Measurements from ENCODE around the gene SRSF1.
A peak's percentile ranks its signal among the peaks of the same experiment; 100 is the strongest.

Gene SRSF1

GRCh38 chr17:57994436-57994835, 12.6 kb downstream of the SRSF1 start:
- H3K4me3 ChIP-seq (ENCODE audit: low read length, poor library complexity, severe bottlenecking), result no peak overlapping the region
- H3K9ac ChIP-seq (ENCODE audit: low read depth, low read length, poor library complexity, severe bottlenecking), result no peak overlapping the region
- H3K36me3 ChIP-seq (ENCODE audit: insufficient read depth, low read length), result peaks cover 21% of the 10 kb centered on the region; the same call in 1 of the 2 replicates
- no peaks in the 10 kb centered on the region for H3F3A ChIP-seq (ENCODE audit: low read depth)
- peaks cover 17% of the 10 kb centered on the region for H3K4me1 ChIP-seq (ENCODE audit: insufficient read depth, low read length, poor library complexity, severe bottlenecking)
- peaks cover 11% of the 10 kb centered on the region for H3K79me2 ChIP-seq (ENCODE audit: insufficient read depth, low read length)
- H3K4me2 ChIP-seq (ENCODE audit: low read depth, low read length, poor library complexity, severe bottlenecking), result no peak overlapping the region
- H4K20me1 ChIP-seq (ENCODE audit: insufficient read depth, low read length, poor library complexity, severe bottlenecking), result peaks cover 4% of the 10 kb centered on the region
- H3K27me3 ChIP-seq (ENCODE audit: insufficient read depth, low read length, poor library complexity, severe bottlenecking), result no peaks in the 10 kb centered on the region
- H3K9me3 ChIP-seq (ENCODE audit: insufficient read depth, low read depth, low read length), result no peaks in the 10 kb centered on the region
- no peak overlapping the region for H2AFZ ChIP-seq (ENCODE audit: low read length)
- no peaks in the 10 kb centered on the region for H3K9me2 ChIP-seq (replicated peaks; ENCODE audit: low read depth, low read length)
- TF ChIP-seq EZH2phosphoT487 (IDR thresholded peaks at IDR 0.05; ENCODE audit: borderline replicate concordance) (no peak), CTCF (conservative IDR thresholded peaks at IDR 0.05; ENCODE audit: low read length) (no peak)

GRCh38 chr17:57993471-57994365, 13.3 kb downstream of the SRSF1 start:
- peak overlapping the region; percentile 27 for H3K4me2 ChIP-seq (ENCODE audit: low read depth, low read length, poor library complexity, severe bottlenecking)
- H3K4me1 ChIP-seq (ENCODE audit: insufficient read depth, low read length, poor library complexity, severe bottlenecking), result peaks cover 20% of the 10 kb centered on the region
- H3K9ac ChIP-seq (ENCODE audit: low read depth, low read length, poor library complexity, severe bottlenecking), result no peak overlapping the region
- H3K27me3 ChIP-seq (ENCODE audit: insufficient read depth, low read length, poor library complexity, severe bottlenecking), result no peaks in the 10 kb centered on the region
- peaks cover 8% of the 10 kb centered on the region; the same call in 1 of the 2 replicates for H3K79me2 ChIP-seq (ENCODE audit: insufficient read depth, low read length)
- TF ChIP-seq CTCF (conservative IDR thresholded peaks at IDR 0.05; ENCODE audit: low read length), result no peak
- TF ChIP-seq EZH2phosphoT487 (IDR thresholded peaks at IDR 0.05; ENCODE audit: borderline replicate concordance), result no peak
- peaks cover 14% of the 10 kb centered on the region; the same call in 1 of the 2 replicates for H3K36me3 ChIP-seq (ENCODE audit: insufficient read depth, low read length)
- no peaks in the 10 kb centered on the region for H4K20me1 ChIP-seq (ENCODE audit: insufficient read depth, low read length, poor library complexity, severe bottlenecking)
- H3K9me3 ChIP-seq (ENCODE audit: insufficient read depth, low read depth, low read length), result no peaks in the 10 kb centered on the region
- no peaks in the 10 kb centered on the region for H3F3A ChIP-seq (ENCODE audit: low read depth)
- H3K9me2 ChIP-seq (replicated peaks; ENCODE audit: low read depth, low read length), result no peaks in the 10 kb centered on the region
- H2AFZ ChIP-seq (ENCODE audit: low read length), result no peak overlapping the region
- H3K4me3 ChIP-seq (ENCODE audit: low read length, poor library complexity, severe bottlenecking), result no peak overlapping the region

GRCh38 chr17:57991537-57991936, 15.5 kb downstream of the SRSF1 start:
- TF ChIP-seq EZH2phosphoT487 (IDR thresholded peaks at IDR 0.05; ENCODE audit: borderline replicate concordance) (no peak), CTCF (conservative IDR thresholded peaks at IDR 0.05; ENCODE audit: low read length) (no peak)
- Histone ChIP-seq H3K9me2 (replicated peaks; ENCODE audit: low read depth, low read length) (no peaks in the 10 kb centered on the region), H3K36me3 (ENCODE audit: insufficient read depth, low read length) (no peaks in the 10 kb centered on the region), H3K27me3 (ENCODE audit: insufficient read depth, low read length, poor library complexity, severe bottlenecking) (no peaks in the 10 kb centered on the region), H2AFZ (ENCODE audit: low read length) (no peak overlapping the region), H3F3A (ENCODE audit: low read depth) (no peaks in the 10 kb centered on the region), H3K4me2 (ENCODE audit: low read depth, low read length, poor library complexity, severe bottlenecking) (no peak overlapping the region), H3K9me3 (ENCODE audit: insufficient read depth, low read depth, low read length) (no peaks in the 10 kb centered on the region), H3K4me3 (ENCODE audit: low read length, poor library complexity, severe bottlenecking) (no peak overlapping the region), H3K9ac (ENCODE audit: low read depth, low read length, poor library complexity, severe bottlenecking) (no peak overlapping the region), H4K20me1 (ENCODE audit: insufficient read depth, low read length, poor library complexity, severe bottlenecking) (peaks cover 12% of the 10 kb centered on the region), H3K4me1 (ENCODE audit: insufficient read depth, low read length, poor library complexity, severe bottlenecking) (peaks cover 25% of the 10 kb centered on the region), H3K79me2 (ENCODE audit: insufficient read depth, low read length) (peaks cover 20% of the 10 kb centered on the region)
